Hepatocyte (in vitro differentiated cells): ENCODE measurements around the gene TNFRSF17. TPM values are rescaled to one million over a fixed set of nuclear protein-coding genes. Genes with fewer than 3 reads are reported as not detected.
"Not testable (repeated sequence)": the region's sequence is repeated elsewhere in the genome, so short reads cannot be mapped to it uniquely, and the experiment has no call there.

Experiments used
- DNase-seq: peaks from one replicate; pipeline ENCODE4 v3.0.0-alpha.2; 2016; ENCODE audit warnings: low spot score
- H2AFZ ChIP-seq: fragments of 200-600 bp; sonication (generic); 2 replicates; pipeline ENCODE4 v1.6.0; 2016; ENCODE audit warnings: antibody characterized with exemption, mild to moderate bottlenecking
- H3K27ac ChIP-seq: fragments of 200-600 bp; sonication (generic); 2 replicates; pipeline ENCODE4 v1.5.1; 2016; ENCODE audit warnings: mild to moderate bottlenecking
- H3K27me3 ChIP-seq: fragments of 200-600 bp; sonication (generic); 2 replicates; pipeline ENCODE4 v1.6.1; 2016
- H3K36me3 ChIP-seq: fragments of 200-600 bp; sonication (generic); replicated peaks from 2 replicates; pipeline ENCODE4 v1.5.1; 2016; ENCODE audit warnings: low read depth; ENCODE audit not compliant: insufficient read depth
- H3K4me1 ChIP-seq: fragments of 200-600 bp; sonication (generic); 2 replicates; pipeline ENCODE4 v1.5.1; 2016; ENCODE audit warnings: mild to moderate bottlenecking, moderate library complexity; ENCODE audit not compliant: insufficient read depth
- H3K4me2 ChIP-seq: fragments of 200-600 bp; sonication (generic); 2 replicates; pipeline ENCODE4 v1.6.0; 2016
- H3K4me3 ChIP-seq: fragments of 200-600 bp; sonication (generic); 2 replicates; pipeline ENCODE4 v1.5.1; 2016; ENCODE audit warnings: mild to moderate bottlenecking
- H3K79me2 ChIP-seq: fragments of 200-600 bp; sonication (generic); 2 replicates; pipeline ENCODE4 v1.6.0; 2017; ENCODE audit warnings: mild to moderate bottlenecking
- H3K9me2 ChIP-seq: fragments of 200-600 bp; sonication (generic); replicated peaks from 2 replicates; pipeline ENCODE4 v1.6.0; 2017; ENCODE audit warnings: mild to moderate bottlenecking; ENCODE audit not compliant: insufficient read depth
- H3K9me3 ChIP-seq: fragments of 200-600 bp; sonication (generic); 2 replicates; pipeline ENCODE4 v1.5.1; 2016; ENCODE audit warnings: low read depth, mild to moderate bottlenecking
- H4K20me1 ChIP-seq: fragments of 200-600 bp; sonication (generic); 2 replicates; pipeline ENCODE4 v1.6.0; 2016; ENCODE audit warnings: mild to moderate bottlenecking; ENCODE audit not compliant: insufficient read depth, poor library complexity, severe bottlenecking
- CTCF ChIP-seq: fragments of 200-600 bp; sonication (generic); IDR thresholded peaks from 2 replicates; pipeline ENCODE4 v1.5.1; 2016; ENCODE audit warnings: antibody characterized with exemption, mild to moderate bottlenecking; ENCODE audit not compliant: poor library complexity
- EZH2 ChIP-seq: fragments of 200-600 bp; sonication (generic); IDR thresholded peaks from 2 replicates; pipeline ENCODE4 v1.6.1; 2016; ENCODE audit warnings: antibody characterized with exemption, mild to moderate bottlenecking, borderline replicate concordance
- EZH2phosphoT487 ChIP-seq: fragments of 200-600 bp; sonication (generic); IDR thresholded peaks from one replicate; pipeline ENCODE4 v1.6.1; 2018; ENCODE audit warnings: antibody characterized with exemption, mild to moderate bottlenecking, low read depth, moderate library complexity; ENCODE audit not compliant: unreplicated experiment, severe bottlenecking
- WGBS: methylation state at CpG from one replicate; pipeline ENCODE4 v1.1.6; 2016; ENCODE audit warnings: low lambda C conversion rate; ENCODE audit errors: missing lambda C conversion rate; 5-methylcytosine and 5-hydroxymethylcytosine counted together
- polyA plus RNA-seq: library from polyadenylated mRNA; unstranded; fragments of >200 nt; fragmentation: Nextera tagmentation; extraction: Ambion mirVana; gene quantifications from 2 replicates; pipeline ENCODE4 v1.2.1, GENCODE V29; 2016
- total RNA-seq: library from RNA; depleted of rRNA; stranded (reverse); fragments of >200 nt; gene quantifications from 2 replicates; pipeline ENCODE4 v1.2.3, GENCODE V29; 2014

The TNFRSF17 gene
- total and polyA plus RNA-seq, 2 experiments from 2014 or later: not detected

- H3K4me2 ChIP-seq: no peak overlapping the region
- no peaks in the 10 kb centered on the region for H3K36me3 ChIP-seq
- H3K4me3 ChIP-seq: no peak overlapping the region
- TF ChIP-seq CTCF: no peak
- no peak for TF ChIP-seq EZH2phosphoT487
- no peak for TF ChIP-seq EZH2
- H2AFZ ChIP-seq: no peak overlapping the region
- no peak overlapping the region for H3K27ac ChIP-seq
- DNase-seq: no peak
- no peaks in the 10 kb centered on the region for H3K9me2 ChIP-seq
- H3K4me1 ChIP-seq: no peaks in the 10 kb centered on the region
- H3K79me2 ChIP-seq: no peaks in the 10 kb centered on the region
- 95% methylated on average over 10 of the region's 10 CpGs for WGBS
- no peaks in the 10 kb centered on the region for H3K9me3 ChIP-seq
- H3K27me3 ChIP-seq: no peaks in the 10 kb centered on the region
- H4K20me1 ChIP-seq: no peaks in the 10 kb centered on the region
Observed at GRCh38 chr16:11957591-11958395, 7.2 kb upstream of the TNFRSF17 start.

- not testable (repeated sequence) for H3K4me2 ChIP-seq, H2AFZ ChIP-seq, H3K4me1 ChIP-seq, H4K20me1 ChIP-seq, H3K9me3 ChIP-seq, H3K4me3 ChIP-seq, H3K27ac ChIP-seq, H3K36me3 ChIP-seq, DNase-seq, H3K79me2 ChIP-seq, H3K27me3 ChIP-seq, H3K9me2 ChIP-seq
- WGBS: 93% methylated on average over 5 of the region's 5 CpGs
Observed at GRCh38 chr16:11962457-11962856, 2.6 kb upstream of the TNFRSF17 start.

GRCh38 chr16:11962978-11963377 is 2.0 kb upstream of the TNFRSF17 start:
- not testable (repeated sequence) for H3K36me3 ChIP-seq, H3K9me3 ChIP-seq, H3K4me1 ChIP-seq, H3K27me3 ChIP-seq, H3K27ac ChIP-seq, H3K4me3 ChIP-seq, H4K20me1 ChIP-seq, H3K4me2 ChIP-seq, H2AFZ ChIP-seq, H3K9me2 ChIP-seq, DNase-seq, H3K79me2 ChIP-seq
- 97% methylated on average over 11 of the region's 11 CpGs for WGBS

- Histone ChIP-seq H2AFZ (no peak overlapping the region), H3K36me3 (no peaks in the 10 kb centered on the region)
- TF ChIP-seq EZH2phosphoT487: no peak
- TF ChIP-seq EZH2: no peak
Observed at GRCh38 chr16:11963706-11964105, 1.3 kb upstream of the TNFRSF17 start.

GRCh38 chr16:11966173-11966572 is 1.2 kb downstream of the TNFRSF17 start:
- H3K9me3 ChIP-seq: no peaks in the 10 kb centered on the region
- no peak overlapping the region for H3K4me3 ChIP-seq
- no peak for DNase-seq
- no peaks in the 10 kb centered on the region for H3K4me1 ChIP-seq
- no peaks in the 10 kb centered on the region for H3K27me3 ChIP-seq
- no peaks in the 10 kb centered on the region for H4K20me1 ChIP-seq
- H3K36me3 ChIP-seq: no peaks in the 10 kb centered on the region
- no peak overlapping the region for H3K4me2 ChIP-seq
- H3K79me2 ChIP-seq: no peaks in the 10 kb centered on the region
- H2AFZ ChIP-seq: no peak overlapping the region
- no peak overlapping the region for H3K27ac ChIP-seq
- TF ChIP-seq CTCF (no peak), EZH2 (no peak), EZH2phosphoT487 (no peak)
- whole genome bisulfite sequencing: 94% methylated on average over 7 of the region's 7 CpGs
- no peaks in the 10 kb centered on the region for H3K9me2 ChIP-seq

More at GRCh38 chr16:11963706-11964105, 1.3 kb upstream of the TNFRSF17 start:
- Histone ChIP-seq H3K4me3 (no peak overlapping the region), H3K9me3 (no peaks in the 10 kb centered on the region), H3K27ac (no peak overlapping the region), H3K4me2 (no peak overlapping the region), H4K20me1 (no peaks in the 10 kb centered on the region), H3K79me2 (no peaks in the 10 kb centered on the region), H3K4me1 (no peaks in the 10 kb centered on the region), H3K9me2 (no peaks in the 10 kb centered on the region), H3K27me3 (no peaks in the 10 kb centered on the region)
- WGBS: 93% methylated on average over 6 of the region's 6 CpGs
- no peak for DNase-seq
